M059J (cell line): ENCODE data around the gene G3BP2. TPM values are rescaled to one million over a fixed set of nuclear protein-coding genes. Genes with fewer than 3 reads are reported as not detected.
"Not testable (repeated sequence)": the region's sequence is repeated elsewhere in the genome, so short reads cannot be mapped to it uniquely, and the experiment has no call there.

ENCODE experiments used
- DNase-seq: peaks from one replicate; pipeline ENCODE4 v3.0.0-alpha.2; 2012; ENCODE audit warnings: low read depth
- total RNA-seq: library from RNA; depleted of rRNA; stranded (reverse); fragments of >200 nt; shearing (Covaris generic); gene quantifications from 2 replicates; pipeline ENCODE4 v1.2.3, GENCODE V29; 2014

G3BP2 gene
- total RNA-seq, 1 experiment from 2014 or later = 135 TPM

DNA sequence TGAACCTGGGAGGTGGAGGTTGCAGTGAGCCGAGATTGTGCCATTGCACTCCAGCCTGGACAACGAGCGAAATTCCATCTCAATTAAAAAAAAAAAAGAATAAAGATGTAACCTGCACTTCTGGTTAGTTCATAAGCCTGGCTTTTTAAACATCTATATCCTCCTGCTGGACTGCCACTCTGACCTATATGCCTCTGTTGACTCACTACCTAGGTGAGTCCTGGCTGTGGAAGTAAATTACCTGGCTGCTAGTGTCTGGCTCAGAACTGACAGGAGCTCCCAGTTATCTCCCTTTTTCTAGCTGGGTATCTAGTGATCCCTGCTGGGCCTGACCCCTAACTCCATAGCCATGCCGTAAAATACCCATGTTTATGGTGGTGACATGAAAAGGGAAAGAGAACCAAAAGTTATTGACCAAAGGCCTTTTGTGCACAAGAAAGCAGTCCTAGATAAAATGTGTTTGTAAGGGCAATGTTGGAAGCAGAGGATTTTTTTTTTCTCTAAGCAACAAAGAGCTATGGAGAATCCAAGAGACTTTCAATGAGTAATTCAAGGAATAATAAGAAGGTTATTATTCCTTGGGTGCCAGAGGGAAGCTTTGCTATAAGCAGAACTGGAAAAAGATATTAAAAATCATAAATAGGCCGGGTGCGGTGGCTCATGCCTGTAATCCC lies 10.4 kb upstream of the G3BP2 start:
- no peak for DNase-seq

DNA sequence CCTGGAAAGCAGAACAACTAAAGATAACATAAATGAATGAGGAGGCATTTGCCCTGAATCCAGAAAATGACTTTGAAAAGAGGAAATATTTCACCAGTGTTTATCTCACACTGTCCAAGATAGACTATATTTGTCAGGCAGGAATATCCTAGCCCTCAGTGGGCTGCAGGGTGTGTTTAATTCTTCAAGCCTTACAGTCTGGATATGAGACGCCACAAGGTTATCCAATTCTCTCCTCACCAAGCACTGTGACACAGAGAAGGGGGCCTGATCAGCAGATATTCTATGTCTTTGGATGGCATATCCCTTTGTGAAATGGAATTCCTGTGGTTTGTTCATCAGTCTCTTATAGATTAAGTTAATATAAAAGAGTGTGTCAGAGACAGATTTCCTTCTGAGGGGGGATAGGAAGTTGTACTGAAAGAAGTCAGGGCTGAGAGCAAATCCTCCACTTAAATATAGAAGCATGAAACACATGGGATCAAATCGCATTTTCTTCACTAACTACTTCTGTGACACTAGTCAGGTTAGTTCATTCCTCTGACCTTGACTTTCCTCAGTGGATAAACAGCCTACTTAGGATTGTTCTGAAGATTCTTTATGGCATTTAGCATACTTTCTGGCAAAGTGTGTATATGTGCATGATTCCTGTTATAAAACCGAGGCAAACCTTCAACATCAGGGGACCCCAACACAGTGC lies 6.8 kb upstream of the G3BP2 start:
- DNase-seq = no peak

DNA sequence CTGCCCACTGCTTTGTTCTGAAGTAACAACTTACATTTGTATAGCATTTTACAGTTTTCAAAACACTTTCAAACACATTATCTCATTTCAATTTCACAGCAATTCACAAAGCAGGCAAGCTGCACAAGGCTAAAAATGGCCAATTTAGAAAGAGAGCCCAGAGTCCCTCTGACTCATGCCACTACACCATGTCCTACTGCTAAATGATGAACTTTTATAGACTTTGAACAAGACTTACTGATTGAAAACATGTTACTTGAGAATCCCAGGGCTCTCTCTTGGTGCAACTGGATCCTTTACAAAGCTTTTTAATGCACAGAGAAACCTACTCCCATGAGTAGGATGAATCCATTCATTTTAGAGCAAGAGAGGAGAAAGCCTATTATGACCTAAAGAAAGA lies 5.8 kb upstream of the G3BP2 start:
- no peak for DNase-seq

GRCh38 chr4:75678473-75678872 lies 5.3 kb upstream of the G3BP2 start:
- DNase-seq = no peak

- DNase-seq = no peak
Measured at GRCh38 chr4:75675004-75675531, 1.9 kb upstream of the G3BP2 start.

- peak; percentile 22 for DNase-seq
Measured at GRCh38 chr4:75673959-75674328, 733 bp upstream of the G3BP2 start.

DNA sequence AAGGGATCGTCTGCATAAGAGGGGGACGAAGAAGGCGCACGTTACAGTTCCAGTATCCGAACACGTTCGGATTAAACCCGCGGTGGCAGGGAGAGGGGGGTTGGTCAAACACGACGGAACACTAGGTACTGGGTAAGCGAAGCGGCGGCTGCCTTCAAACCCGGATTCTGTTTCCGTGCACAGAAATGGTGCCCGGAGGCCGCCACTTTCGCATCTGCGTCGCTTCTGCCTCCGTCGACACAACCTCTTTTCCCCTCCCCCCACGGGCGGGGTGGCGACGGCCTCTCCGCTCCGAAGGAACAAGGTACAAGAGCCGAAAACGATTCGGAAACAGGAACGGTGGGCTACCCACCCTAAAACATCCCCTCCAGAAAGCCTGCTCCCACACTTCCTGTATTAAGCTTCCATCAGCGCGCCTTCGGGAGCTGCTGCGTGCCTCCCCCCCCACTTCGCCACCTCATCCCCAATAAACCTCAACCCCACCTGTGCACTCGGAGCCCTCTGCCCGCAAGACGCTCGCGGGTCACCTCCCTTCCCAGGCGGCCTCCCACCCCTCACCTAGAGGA lies 667 bp downstream of the G3BP2 start:
- peak; percentile 57 for DNase-seq

DNA sequence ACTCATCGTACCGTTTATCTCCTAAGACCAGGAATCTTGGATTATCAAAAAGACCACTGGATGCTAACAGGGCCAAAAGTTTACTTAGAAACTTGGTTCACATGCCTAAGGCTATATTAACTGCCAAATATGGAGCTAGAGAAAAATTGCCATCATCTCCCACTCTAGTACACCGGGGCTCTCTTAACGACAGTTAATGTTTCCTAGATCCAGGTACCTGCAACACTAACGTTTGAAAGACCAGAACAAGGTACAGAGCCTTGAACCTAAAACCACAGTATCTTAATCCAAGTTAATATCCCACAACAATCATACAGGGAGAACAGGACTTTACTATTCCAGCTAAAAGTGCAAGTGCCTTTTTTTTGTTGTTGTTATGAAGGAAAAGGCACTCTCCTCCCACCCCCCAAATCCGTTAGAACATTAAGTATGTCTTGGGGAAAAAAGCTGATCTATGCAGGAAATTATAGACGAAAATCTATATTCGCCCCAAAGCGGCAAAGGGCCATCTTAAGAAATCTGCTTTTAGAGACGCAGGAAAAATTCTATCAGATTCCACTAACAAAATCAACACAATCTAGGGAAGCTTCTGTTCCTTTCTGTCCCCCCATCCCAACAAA lies 1.3 kb downstream of the G3BP2 start:
- peak; percentile 16 for DNase-seq

GRCh38 chr4:75668596-75668995 lies 4.6 kb downstream of the G3BP2 start:
- no peak for DNase-seq

DNA sequence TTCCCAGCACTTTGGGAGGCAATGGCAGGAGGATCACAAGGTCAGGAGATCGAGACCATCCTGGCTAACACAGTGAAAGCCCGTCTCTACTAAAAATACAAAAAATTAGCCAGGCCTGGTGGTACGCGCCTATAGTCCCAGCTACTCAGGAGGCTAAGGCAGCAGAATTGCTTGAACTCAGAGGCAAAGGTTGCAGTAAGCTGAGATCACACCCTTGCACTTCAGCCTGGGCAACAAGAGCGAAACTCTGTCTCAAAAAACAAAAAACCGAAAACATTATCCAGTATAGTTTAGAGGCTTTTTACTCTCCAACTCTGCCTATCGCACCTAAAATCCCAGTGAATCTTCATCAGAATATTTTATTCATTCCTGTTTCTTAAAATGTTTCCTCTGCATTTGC lies 5.6 kb downstream of the G3BP2 start:
- not testable (repeated sequence) for DNase-seq

DNA sequence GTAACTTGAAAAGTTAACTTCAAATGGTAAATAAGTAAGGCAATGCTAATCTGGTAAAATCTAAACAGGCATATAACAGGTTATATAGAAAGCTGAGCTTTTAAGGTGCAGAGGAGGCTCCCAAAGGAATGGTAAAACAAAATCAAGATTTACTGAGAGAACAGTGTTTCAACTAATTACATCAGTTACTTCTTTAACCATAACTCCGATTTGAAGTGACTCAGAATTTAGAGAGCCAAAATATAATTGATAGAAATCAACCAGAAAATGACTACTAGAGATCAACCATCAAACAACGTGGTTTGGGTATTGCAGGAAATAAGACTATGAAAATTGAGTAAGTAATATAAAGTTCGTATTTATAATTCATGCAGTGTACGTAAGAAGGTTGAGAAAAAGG lies 6.9 kb downstream of the G3BP2 start:
- DNase-seq = no peak

DNA sequence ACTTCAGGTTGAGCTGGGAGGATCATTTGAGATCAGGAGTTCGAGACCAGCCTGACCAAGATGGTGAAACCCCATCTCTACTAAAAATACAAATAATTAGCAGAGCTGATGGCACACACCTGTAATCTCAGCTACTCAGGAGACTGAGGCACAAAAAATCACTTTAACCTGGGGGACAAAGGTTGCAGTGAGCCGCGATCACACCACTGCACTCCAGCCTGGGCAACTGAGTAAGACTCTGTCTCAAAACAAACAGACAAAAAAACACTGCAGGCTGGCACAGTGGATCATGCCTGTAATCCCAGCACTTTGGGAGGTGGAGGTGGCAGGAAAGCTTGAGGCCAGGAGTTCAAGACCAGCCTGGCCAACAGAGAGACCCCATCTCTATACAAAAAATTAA lies 8.6 kb downstream of the G3BP2 start:
- not testable (repeated sequence) for DNase-seq

DNA sequence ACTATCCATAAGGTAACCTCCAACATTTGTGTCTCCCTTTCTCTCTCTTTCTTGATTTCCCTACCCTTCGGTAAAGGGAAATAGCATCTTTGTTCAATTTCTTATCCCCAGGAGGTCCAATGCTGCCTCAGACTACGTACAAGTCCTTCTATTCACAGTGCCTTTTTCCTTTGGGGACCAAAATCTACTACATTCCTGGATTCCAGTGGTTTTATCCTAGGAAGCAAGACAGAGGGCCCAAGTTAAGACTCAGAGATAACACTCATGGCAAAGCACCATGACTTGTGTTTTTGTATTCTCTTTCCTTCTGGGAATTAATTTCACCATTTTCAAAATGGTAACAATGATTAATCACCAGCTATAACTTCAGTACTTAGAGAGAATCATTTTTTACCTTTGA lies 10.6 kb downstream of the G3BP2 start:
- DNase-seq = no peak

GRCh38 chr4:75660491-75660890 lies 12.7 kb downstream of the G3BP2 start:
- DNase-seq = peak; percentile 25

- no peak for DNase-seq
Measured at GRCh38 chr4:75659512-75660031, 13.6 kb downstream of the G3BP2 start.

DNA sequence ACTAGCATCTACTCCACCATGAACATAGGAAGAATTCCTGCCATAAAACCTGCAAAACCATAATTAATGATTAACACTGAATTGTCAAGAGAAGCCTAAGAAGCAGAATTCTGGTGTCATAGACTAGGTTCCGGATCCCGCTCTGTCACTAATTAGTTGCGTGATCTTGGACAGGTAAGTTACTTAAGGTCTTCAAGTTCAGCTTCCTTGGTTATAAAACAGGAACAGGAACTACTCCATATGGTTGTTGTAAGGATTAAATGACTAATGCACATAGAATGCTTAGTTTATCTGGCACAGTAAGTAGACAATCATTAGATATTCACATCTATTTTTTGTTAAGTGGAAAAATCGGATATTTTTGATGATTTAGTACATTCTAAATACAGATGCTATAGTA lies 14.3 kb downstream of the G3BP2 start:
- peak; percentile 18 for DNase-seq

DNA sequence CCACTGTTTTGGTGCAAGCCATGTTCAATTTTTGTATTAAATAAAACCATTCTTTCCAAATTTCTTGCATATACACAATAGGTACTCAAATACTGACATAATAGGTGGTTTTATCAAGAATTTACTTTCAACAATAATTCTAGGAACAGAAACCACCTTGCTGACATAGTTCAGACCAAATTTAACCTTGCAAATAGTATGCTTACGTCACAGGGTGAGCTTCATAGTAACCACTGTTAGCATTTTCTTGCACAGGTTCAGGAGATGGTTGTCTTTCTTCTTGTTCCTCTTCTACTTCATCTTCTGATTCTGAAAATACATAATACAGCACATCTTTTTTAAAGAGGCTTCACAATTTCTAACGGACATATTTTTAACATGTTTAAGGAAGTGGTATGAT lies 17.6 kb downstream of the G3BP2 start:
- DNase-seq = no peak

- no peak for DNase-seq
Measured at GRCh38 chr4:75654905-75655304, 18.3 kb downstream of the G3BP2 start.

DNA sequence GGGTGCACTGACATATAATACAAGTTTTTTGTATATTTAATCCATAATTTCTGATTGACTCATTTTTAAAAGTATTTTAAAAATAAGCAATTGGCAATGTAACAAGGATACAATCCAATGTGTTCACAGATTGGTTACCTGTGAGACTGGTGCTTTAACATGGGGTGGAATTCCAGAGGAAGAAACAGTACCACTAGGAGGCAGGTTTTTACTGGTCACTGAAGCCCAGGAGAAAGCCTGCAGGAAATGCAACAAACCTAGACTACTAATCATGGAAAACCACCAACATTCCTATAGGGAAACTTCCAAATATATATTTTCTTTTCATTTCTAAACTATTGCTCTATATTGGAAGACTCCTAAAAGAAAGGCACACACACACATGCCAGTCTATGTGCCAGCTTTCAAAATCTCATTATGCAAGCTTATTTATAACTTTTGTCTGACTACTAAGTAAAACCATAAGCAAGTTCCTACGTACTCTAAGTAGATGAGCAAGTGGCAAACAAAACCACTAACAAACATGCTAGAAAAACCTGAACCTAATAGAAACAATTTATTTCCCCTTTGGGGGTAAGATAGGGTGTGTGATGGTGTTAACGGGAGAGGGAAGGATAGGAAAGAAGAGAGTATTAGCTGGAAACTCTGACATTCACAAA lies 19.2 kb downstream of the G3BP2 start:
- peak; percentile 24 for DNase-seq

- no peak for DNase-seq
Measured at GRCh38 chr4:75644095-75644494, 29.1 kb downstream of the G3BP2 start.

GRCh38 chr4:75643651-75644050 lies 29.6 kb downstream of the G3BP2 start:
- no peak for DNase-seq
